Stimulated activated CD8-positive, alpha-beta memory T cell treated with anti-CD3 and anti-CD28 coated beads, Interleukin-15, amount 100 ng/mL, for 4 hours (primary cell): ENCODE results near the gene WBP2.
A peak's percentile ranks its signal among the peaks of the same experiment; 100 is the strongest.
"Not testable (repeated sequence)": the region's sequence is repeated elsewhere in the genome, so short reads cannot be mapped to it uniquely, and the experiment has no call there.

Source experiments
- DNase-seq, 2 donors: peaks; one replicate each; pipeline ENCODE4 v3.0.0-alpha.2; 2020; ENCODE audit warnings: low read depth in 2 of 2

The WBP2 gene

GRCh38 chr17:75889454-75889853 lies 34.3 kb upstream of the WBP2 start:
- DNase-seq, result no peak

GRCh38 chr17:75888484-75888883 lies 33.3 kb upstream of the WBP2 start:
- no peak for DNase-seq

- not testable (repeated sequence) for DNase-seq
Observed at GRCh38 chr17:75885860-75886259, 30.7 kb upstream of the WBP2 start.

GRCh38 chr17:75885431-75885830 lies 30.3 kb upstream of the WBP2 start:
- DNase-seq, result no peak

- no peak for DNase-seq
Observed at GRCh38 chr17:75881678-75882454, 26.7 kb upstream of the WBP2 start.

- DNase-seq, result no peak
Observed at GRCh38 chr17:75880266-75880665, 25.1 kb upstream of the WBP2 start.

GRCh38 chr17:75878174-75878998 lies 23.3 kb upstream of the WBP2 start, which contains the start of gene TRIM47:
Gene TRIM47 (minus strand): TSS chr17:75878581. CDS start chr17:75878548, 33 bp downstream.
- no peak for DNase-seq

- peak; percentile 37 to 40 for DNase-seq
Observed at GRCh38 chr17:75877752-75878173, 22.6 kb upstream of the WBP2 start.

GRCh38 chr17:75876938-75877751 lies 22.0 kb upstream of the WBP2 start:
- no peak for DNase-seq

GRCh38 chr17:75876190-75876937 lies 21.2 kb upstream of the WBP2 start:
- DNase-seq, result peak; percentile 40 to 65

GRCh38 chr17:75875940-75876189 lies 20.7 kb upstream of the WBP2 start:
- no peak for DNase-seq

- no peak for DNase-seq
Observed at GRCh38 chr17:75875182-75875939, 20.2 kb upstream of the WBP2 start.

GRCh38 chr17:75874323-75875181 lies 19.4 kb upstream of the WBP2 start:
- no peak for DNase-seq

GRCh38 chr17:75873587-75874322 lies 18.6 kb upstream of the WBP2 start:
- DNase-seq, result no peak

GRCh38 chr17:75872434-75873351 lies 17.6 kb upstream of the WBP2 start:
- no peak for DNase-seq

GRCh38 chr17:75870228-75870627 lies 15.1 kb upstream of the WBP2 start:
- DNase-seq, result not testable (repeated sequence)

GRCh38 chr17:75869282-75870141 lies 14.4 kb upstream of the WBP2 start:
- no peak for DNase-seq
